ENCODE data around the gene CYP27B1.

CYP27B1 gene

GRCh38 chr12:57735952-57736740 lies 30.7 kb downstream of the CYP27B1 start:
- no peak for DNase-seq (ENCODE audit: low read depth)

GRCh38 chr12:57735198-57735855 lies 31.6 kb downstream of the CYP27B1 start:
- DNase-seq (ENCODE audit: low read depth) = no peak

- DNase-seq (ENCODE audit: low read depth) = no peak
Measured at GRCh38 chr12:57734591-57734990, 32.3 kb downstream of the CYP27B1 start.

GRCh38 chr12:57733928-57734327 lies 33.0 kb downstream of the CYP27B1 start:
- DNase-seq (ENCODE audit: low read depth) = no peak

- no peak for DNase-seq (ENCODE audit: low read depth)
Measured at GRCh38 chr12:57732726-57733593, 33.9 kb downstream of the CYP27B1 start.

GRCh38 chr12:57732270-57732669 lies 34.6 kb downstream of the CYP27B1 start:
- DNase-seq (ENCODE audit: low read depth) = no peak

- no peak for DNase-seq (ENCODE audit: low read depth)
Measured at GRCh38 chr12:57731411-57732080, 35.3 kb downstream of the CYP27B1 start.

- DNase-seq (ENCODE audit: low read depth) = no peak
Measured at GRCh38 chr12:57730336-57731067, 36.4 kb downstream of the CYP27B1 start.

GRCh38 chr12:57729321-57729844 lies 37.5 kb downstream of the CYP27B1 start:
- DNase-seq (ENCODE audit: low read depth) = no peak

- no peak for DNase-seq (ENCODE audit: low read depth)
Measured at GRCh38 chr12:57727758-57728395, 39.0 kb downstream of the CYP27B1 start.

- no peak for DNase-seq (ENCODE audit: low read depth)
Measured at GRCh38 chr12:57726884-57727757, 39.8 kb downstream of the CYP27B1 start.

- no peak for DNase-seq (ENCODE audit: low read depth)
Measured at GRCh38 chr12:57726151-57726883, 40.6 kb downstream of the CYP27B1 start.

- no peak for DNase-seq (ENCODE audit: low read depth)
Measured at GRCh38 chr12:57725851-57726150, 41.1 kb downstream of the CYP27B1 start.

GRCh38 chr12:57724936-57725740 lies 41.7 kb downstream of the CYP27B1 start:
- no peak for DNase-seq (ENCODE audit: low read depth)

- no peak for DNase-seq (ENCODE audit: low read depth)
Measured at GRCh38 chr12:57724003-57724935, 42.6 kb downstream of the CYP27B1 start.

- no peak for DNase-seq (ENCODE audit: low read depth)
Measured at GRCh38 chr12:57723630-57723962, 43.3 kb downstream of the CYP27B1 start.

Measured in stimulated activated CD8-positive, alpha-beta memory T cell treated with anti-CD3 and anti-CD28 coated beads, Interleukin-4, amount 100 ng/mL, for 24 hours (primary cell).